HepG2 (cell line): ENCODE measurements around the gene UBTD1. TPM values are rescaled to one million over a fixed set of nuclear protein-coding genes. Genes with fewer than 3 reads are reported as not detected.

Experiments
- EED ChIP-seq: sonication (generic); formaldehyde crosslinking; IDR thresholded peaks from 2 replicates; pipeline ENCODE4 v1.5.0; 2020; ENCODE audit warnings: mild to moderate bottlenecking, missing genetic modification reagents
- FUBP1 ChIP-seq: sonication (generic); formaldehyde crosslinking; IDR thresholded peaks from 2 replicates; pipeline ENCODE4 v1.5.1; 2020; ENCODE audit warnings: missing genetic modification reagents, mild to moderate bottlenecking, borderline replicate concordance
- HBP1 ChIP-seq: IDR thresholded peaks from 2 replicates; pipeline ENCODE4 v1.6.1; 2016; ENCODE audit warnings: low read depth, control low read depth
- HOXD1 ChIP-seq: sonication (generic); formaldehyde crosslinking; IDR thresholded peaks from 2 replicates; pipeline ENCODE4 v1.5.0; 2020; ENCODE audit warnings: missing genetic modification reagents
- MEIS1 ChIP-seq: sonication (generic); formaldehyde crosslinking; IDR thresholded peaks from 2 replicates; pipeline ENCODE4 v1.9.0; 2021; ENCODE audit warnings: mild to moderate bottlenecking, missing genetic modification reagents, moderate library complexity, borderline replicate concordance
- NFATC3 ChIP-seq: sonication (generic); formaldehyde crosslinking; IDR thresholded peaks from 2 replicates; pipeline ENCODE4 v1.5.1; 2020; ENCODE audit warnings: mild to moderate bottlenecking, missing genetic modification reagents
- NFE2L2 ChIP-seq: fragments of 150-350 bp; IDR thresholded peaks from 2 replicates; pipeline ENCODE4 v1.6.1; 2014; ENCODE audit warnings: low read length
- PREB ChIP-seq: sonication (generic); formaldehyde crosslinking; IDR thresholded peaks from 2 replicates; pipeline ENCODE4 v1.4.0; 2020; ENCODE audit warnings: missing genetic modification reagents
- RBM39 ChIP-seq: fragments of 200-400 bp; formaldehyde crosslinking; IDR thresholded peaks from one replicate; pipeline ENCODE4 v1.6.1; 2018; ENCODE audit warnings: antibody characterized with exemption, mild to moderate bottlenecking, low read depth, low read length; ENCODE audit not compliant: poor library complexity, severe bottlenecking
- REPIN1 ChIP-seq: sonication (generic); formaldehyde crosslinking; IDR thresholded peaks from 2 replicates; pipeline ENCODE4 v1.8.0; 2022; ENCODE audit warnings: missing genetic modification reagents, low read depth, mild to moderate bottlenecking, borderline replicate concordance
- SKI ChIP-seq: fragments of 450-650 bp; IDR thresholded peaks from one replicate; pipeline ENCODE4 v1.6.1; 2018; ENCODE audit warnings: mild to moderate bottlenecking; ENCODE audit not compliant: partially characterized antibody
- ZNF142 ChIP-seq: sonication (generic); formaldehyde crosslinking; IDR thresholded peaks from 2 replicates; pipeline ENCODE4 v1.4.0; 2020; ENCODE audit warnings: missing genetic modification reagents
- ZNF143 ChIP-seq: sonication (generic); formaldehyde crosslinking; IDR thresholded peaks from 2 replicates; pipeline ENCODE4 v1.4.0; 2020; ENCODE audit warnings: missing genetic modification reagents
- ZNF570 ChIP-seq: sonication (generic); formaldehyde crosslinking; IDR thresholded peaks from 2 replicates; pipeline ENCODE4 v1.4.0; 2020; ENCODE audit warnings: mild to moderate bottlenecking, missing genetic modification reagents, borderline replicate concordance
- ZNF83 ChIP-seq: sonication (generic); formaldehyde crosslinking; IDR thresholded peaks from 2 replicates; pipeline ENCODE4 v1.4.0; 2020; ENCODE audit warnings: missing genetic modification reagents, mild to moderate bottlenecking, borderline replicate concordance
- polyA plus RNA-seq, 8 experiments: library from polyadenylated mRNA; depleted of rRNA in 3 of 8; stranded (reverse) in 7 of 8; unstranded in 1 of 8; fragments of >200 nt; fragmentation: Illumina TruSeq in 4 of 8; extraction: Trizol in 4 of 8; gene quantifications; 2 replicates each; pipeline versions ENCODE4 v1.2.1 to v1.2.3, GENCODE V29; 2011 to 2016; ENCODE audit warnings: low read depth in 4 of 8, missing spikeins in 1 of 8, mixed read lengths in 1 of 8; ENCODE audit not compliant: insufficient read depth in 1 of 8
- total RNA-seq, 5 experiments: library from RNA; depleted of rRNA; stranded (reverse); fragments of >200 nt; fragmentation: Illumina TruSeq; extraction: Trizol; gene quantifications; 2 replicates each; pipeline ENCODE4 v1.2.3, GENCODE V29; 2016; ENCODE audit warnings: low read depth in 1 of 5
- TF ChIP-seq, protein P1 (sequence below): IDR thresholded peaks from 2 replicates; pipeline ENCODE4 v1.6.1; 2016; ENCODE audit warnings: missing genetic modification reagents, missing compliant biosample characterization
- TF ChIP-seq, protein P2 (sequence below), 2 experiments: fragments of 450-650 bp in 1 of 2; sonication (generic) in 1 of 2; formaldehyde crosslinking; IDR thresholded peaks; 2 replicates each; pipeline versions ENCODE4 v1.5.0 to v1.8.0; 2020 to 2022; ENCODE audit warnings: mild to moderate bottlenecking in 1 of 2, missing genetic modification reagents in 1 of 2

Gene UBTD1
- total and polyA plus RNA-seq, 2 of the 13 experiments (the other 11 are each of a cell fraction or from before 2014, with no cell fraction given), result 7.9 to 10.0 TPM

DNA sequence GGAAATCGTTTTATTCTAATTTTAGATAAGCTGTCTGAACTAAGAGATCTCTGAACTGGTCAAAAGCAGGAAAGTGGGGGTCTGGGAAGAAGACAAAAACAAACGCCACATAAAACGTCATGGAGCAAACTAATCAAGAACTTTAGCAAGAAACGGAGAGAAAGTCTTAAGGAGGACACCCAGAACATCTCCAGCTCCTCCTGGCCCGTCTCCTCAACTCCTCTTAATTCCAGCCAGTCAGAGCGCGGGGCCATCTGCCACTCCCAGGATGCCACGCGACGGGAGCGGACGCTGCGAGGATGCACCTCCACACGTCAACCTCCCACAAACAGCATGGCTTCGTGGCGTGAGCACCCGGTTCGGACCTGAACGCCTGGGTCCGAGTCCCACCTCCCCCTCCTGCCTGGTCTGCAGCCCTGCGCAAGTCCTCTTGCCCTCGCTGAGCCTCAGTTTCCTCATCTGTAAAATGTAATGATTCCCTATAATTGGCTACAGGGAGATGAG, 1.1 kb upstream of the UBTD1 start (continued):
- TF ChIP-seq PREB, result no peak
- no peak for TF ChIP-seq REPIN1 (CRISPR knock-in tag)
- TF ChIP-seq SKI, result no peak
- 0 out of 2 replicates have a peak, but pooled peaks have one; percentile 23 for TF ChIP-seq ZNF83 (CRISPR knock-in tag)
- TF ChIP-seq NFATC3, result no peak
- TF ChIP-seq FUBP1 (CRISPR knock-in tag), result no peak
- no peak for TF ChIP-seq HOXD1 (CRISPR knock-in tag)
- TF ChIP-seq HBP1 (CRISPR knock-in tag), result no peak; the same call in 1 of the 2 replicates
- TF ChIP-seq ZNF570, result no peak
- TF ChIP-seq, protein P1, sequence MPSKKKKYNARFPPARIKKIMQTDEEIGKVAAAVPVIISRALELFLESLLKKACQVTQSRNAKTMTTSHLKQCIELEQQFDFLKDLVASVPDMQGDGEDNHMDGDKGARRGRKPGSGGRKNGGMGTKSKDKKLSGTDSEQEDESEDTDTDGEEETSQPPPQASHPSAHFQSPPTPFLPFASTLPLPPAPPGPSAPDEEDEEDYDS (CRISPR knock-in tag), result no peak
- TF ChIP-seq ZNF143, result peak; percentile 87
- TF ChIP-seq, protein P2, sequence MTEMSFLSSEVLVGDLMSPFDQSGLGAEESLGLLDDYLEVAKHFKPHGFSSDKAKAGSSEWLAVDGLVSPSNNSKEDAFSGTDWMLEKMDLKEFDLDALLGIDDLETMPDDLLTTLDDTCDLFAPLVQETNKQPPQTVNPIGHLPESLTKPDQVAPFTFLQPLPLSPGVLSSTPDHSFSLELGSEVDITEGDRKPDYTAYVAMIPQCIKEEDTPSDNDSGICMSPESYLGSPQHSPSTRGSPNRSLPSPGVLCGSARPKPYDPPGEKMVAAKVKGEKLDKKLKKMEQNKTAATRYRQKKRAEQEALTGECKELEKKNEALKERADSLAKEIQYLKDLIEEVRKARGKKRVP (CRISPR knock-in tag; IDR thresholded peaks at IDR 0.05), result 0 out of 4 replicates have a peak, but pooled peaks of 1 of the 2 experiments have one; percentile 17
- no peak for TF ChIP-seq RBM39
- TF ChIP-seq MEIS1 (CRISPR knock-in tag), result peak; percentile 64; the same call in 1 of the 2 replicates
- no peak for TF ChIP-seq ZNF142 (CRISPR knock-in tag)
- TF ChIP-seq EED, result no peak; the same call in 1 of the 2 replicates
- no peak for TF ChIP-seq NFE2L2
